Nephron progenitor cell (in vitro differentiated cells): ENCODE measurements around the gene TRIP6.

Source experiments
- DNase-seq: peaks from one replicate; pipeline ENCODE4 v3.0.0; 2021
- H3K27ac Mint-ChIP-seq: 2 replicates; pipeline ENCODE4 v1.8.0; 2021; ENCODE audit warnings: mild to moderate bottlenecking, moderate library complexity, mixed read lengths
- H3K27me3 Mint-ChIP-seq: 2 replicates; pipeline ENCODE4 v1.8.0; 2021; ENCODE audit warnings: mild to moderate bottlenecking, low read depth, mixed read lengths; ENCODE audit not compliant: poor library complexity
- H3K36me3 Mint-ChIP-seq: 2 replicates; pipeline ENCODE4 v1.8.0; 2021; ENCODE audit warnings: low read depth, mixed read lengths
- H3K4me1 Mint-ChIP-seq: 2 replicates; pipeline ENCODE4 v1.8.0; 2021; ENCODE audit warnings: mixed read lengths
- H3K4me3 Mint-ChIP-seq: 2 replicates; pipeline ENCODE4 v1.8.0; 2021; ENCODE audit warnings: mild to moderate bottlenecking, moderate library complexity, mixed read lengths
- H3K9me3 Mint-ChIP-seq: 2 replicates; pipeline ENCODE4 v1.8.0; 2021; ENCODE audit warnings: mild to moderate bottlenecking, moderate library complexity, mixed read lengths
- TF ChIP-seq, protein P1 (sequence below): fragments of 200-600 bp; sonication (generic); IDR thresholded peaks from 2 replicates; pipeline ENCODE4 v1.5.0; 2021; ENCODE audit warnings: antibody characterized with exemption

Gene TRIP6

DNA sequence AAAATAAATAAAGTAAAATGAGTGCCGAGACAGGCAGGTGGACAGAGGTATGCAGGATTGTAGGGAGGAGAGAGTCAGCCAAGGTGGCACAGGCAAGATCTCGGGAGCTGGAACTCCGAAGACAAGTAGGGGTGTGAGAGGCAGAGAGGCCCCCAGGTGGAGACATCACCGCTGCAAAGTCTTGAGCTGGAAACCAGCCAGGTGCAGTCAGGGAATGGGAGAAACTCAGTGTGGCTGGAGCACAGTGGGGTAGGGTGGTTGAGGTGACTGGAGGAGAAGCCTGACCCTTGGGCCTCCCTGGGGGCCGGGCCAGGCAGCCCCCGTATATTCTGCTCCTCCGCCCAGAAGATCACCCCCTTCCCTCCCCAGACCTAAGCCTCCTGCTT is 44.1 kb upstream of the TRIP6 start:
- H3K4me1 Mint-ChIP-seq: peaks cover 36% of the 10 kb centered on the region
- H3K27ac Mint-ChIP-seq: peak overlapping the region; percentile 30
- peaks cover 41% of the 10 kb centered on the region for H3K36me3 Mint-ChIP-seq
- TF ChIP-seq, protein P1, sequence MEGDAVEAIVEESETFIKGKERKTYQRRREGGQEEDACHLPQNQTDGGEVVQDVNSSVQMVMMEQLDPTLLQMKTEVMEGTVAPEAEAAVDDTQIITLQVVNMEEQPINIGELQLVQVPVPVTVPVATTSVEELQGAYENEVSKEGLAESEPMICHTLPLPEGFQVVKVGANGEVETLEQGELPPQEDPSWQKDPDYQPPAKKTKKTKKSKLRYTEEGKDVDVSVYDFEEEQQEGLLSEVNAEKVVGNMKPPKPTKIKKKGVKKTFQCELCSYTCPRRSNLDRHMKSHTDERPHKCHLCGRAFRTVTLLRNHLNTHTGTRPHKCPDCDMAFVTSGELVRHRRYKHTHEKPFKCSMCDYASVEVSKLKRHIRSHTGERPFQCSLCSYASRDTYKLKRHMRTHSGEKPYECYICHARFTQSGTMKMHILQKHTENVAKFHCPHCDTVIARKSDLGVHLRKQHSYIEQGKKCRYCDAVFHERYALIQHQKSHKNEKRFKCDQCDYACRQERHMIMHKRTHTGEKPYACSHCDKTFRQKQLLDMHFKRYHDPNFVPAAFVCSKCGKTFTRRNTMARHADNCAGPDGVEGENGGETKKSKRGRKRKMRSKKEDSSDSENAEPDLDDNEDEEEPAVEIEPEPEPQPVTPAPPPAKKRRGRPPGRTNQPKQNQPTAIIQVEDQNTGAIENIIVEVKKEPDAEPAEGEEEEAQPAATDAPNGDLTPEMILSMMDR: no peak
- H3K4me3 Mint-ChIP-seq: peak overlapping the region; percentile 6
- H3K27me3 Mint-ChIP-seq: no peaks in the 10 kb centered on the region
- H3K9me3 Mint-ChIP-seq: no peaks in the 10 kb centered on the region
- DNase-seq: no peak

DNA sequence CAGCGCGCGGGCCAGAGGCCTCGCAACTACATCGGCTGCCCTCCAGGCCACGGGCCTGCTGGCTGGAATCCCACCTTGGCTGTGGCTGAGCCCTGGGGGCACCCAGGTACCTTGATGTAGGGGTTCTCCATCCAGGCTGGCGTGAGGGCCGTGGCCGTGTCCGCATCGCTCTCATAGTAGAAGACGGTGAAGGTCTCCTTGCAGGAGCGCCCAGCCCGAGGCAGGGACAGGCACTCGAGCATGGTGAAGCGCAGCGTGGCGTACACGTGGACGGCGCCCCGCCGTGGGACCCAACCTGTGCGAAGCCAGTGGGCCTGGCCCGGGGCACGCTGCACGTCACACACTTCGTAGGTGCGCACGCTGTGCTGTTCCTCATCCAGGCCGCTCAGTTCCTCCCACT is 43.7 kb upstream of the TRIP6 start:
- peaks cover 38% of the 10 kb centered on the region for H3K36me3 Mint-ChIP-seq
- peaks cover under 1% of the 10 kb centered on the region for H3K27me3 Mint-ChIP-seq
- no peak overlapping the region for H3K27ac Mint-ChIP-seq
- no peak overlapping the region for H3K4me3 Mint-ChIP-seq
- no peak for DNase-seq
- TF ChIP-seq, protein P1: no peak
- H3K4me1 Mint-ChIP-seq: peaks cover 38% of the 10 kb centered on the region
- no peaks in the 10 kb centered on the region for H3K9me3 Mint-ChIP-seq

DNA sequence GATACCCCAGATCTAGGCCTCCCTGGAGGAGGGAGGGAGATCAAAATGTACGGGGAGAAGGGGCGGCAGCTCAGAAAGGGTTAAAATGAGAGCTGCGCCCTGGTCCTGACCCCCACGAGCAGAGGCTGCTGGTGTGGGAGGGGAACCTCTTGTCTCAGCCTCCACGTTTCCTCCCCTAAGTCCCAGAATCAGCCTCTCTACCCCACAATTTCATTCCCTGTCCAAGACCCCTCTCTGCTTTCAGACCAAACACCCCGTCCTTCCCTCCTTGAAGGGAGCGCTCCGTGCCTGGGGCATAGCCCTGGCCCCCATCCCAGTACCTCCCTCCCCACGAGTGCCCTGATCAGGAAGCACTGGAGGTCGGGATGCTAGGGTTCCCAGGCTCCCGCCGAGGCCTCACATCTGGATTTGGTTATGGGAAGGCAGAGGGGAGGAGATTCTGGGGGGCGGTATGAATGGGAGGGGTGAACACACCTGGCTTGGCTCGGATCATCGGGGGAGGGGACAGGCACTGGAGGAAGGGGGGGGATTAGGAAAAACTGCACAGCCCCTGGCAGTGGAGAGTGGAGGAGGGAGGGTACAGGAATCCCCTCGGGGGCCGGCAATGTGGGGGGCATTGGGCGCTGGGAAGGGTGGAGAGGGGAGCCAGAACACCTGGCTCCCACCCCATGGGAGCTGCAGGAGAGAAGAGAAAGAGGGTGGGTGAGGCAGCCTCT is 42.5 kb upstream of the TRIP6 start:
- peaks cover 46% of the 10 kb centered on the region for H3K4me1 Mint-ChIP-seq
- peak overlapping the region; percentile 100 for H3K4me3 Mint-ChIP-seq
- H3K27me3 Mint-ChIP-seq: peaks cover 3% of the 10 kb centered on the region
- no peaks in the 10 kb centered on the region for H3K9me3 Mint-ChIP-seq
- TF ChIP-seq, protein P1: no peak
- no peak for DNase-seq
- H3K36me3 Mint-ChIP-seq: peaks cover 27% of the 10 kb centered on the region
- H3K27ac Mint-ChIP-seq: peak overlapping the region; percentile 68

DNA sequence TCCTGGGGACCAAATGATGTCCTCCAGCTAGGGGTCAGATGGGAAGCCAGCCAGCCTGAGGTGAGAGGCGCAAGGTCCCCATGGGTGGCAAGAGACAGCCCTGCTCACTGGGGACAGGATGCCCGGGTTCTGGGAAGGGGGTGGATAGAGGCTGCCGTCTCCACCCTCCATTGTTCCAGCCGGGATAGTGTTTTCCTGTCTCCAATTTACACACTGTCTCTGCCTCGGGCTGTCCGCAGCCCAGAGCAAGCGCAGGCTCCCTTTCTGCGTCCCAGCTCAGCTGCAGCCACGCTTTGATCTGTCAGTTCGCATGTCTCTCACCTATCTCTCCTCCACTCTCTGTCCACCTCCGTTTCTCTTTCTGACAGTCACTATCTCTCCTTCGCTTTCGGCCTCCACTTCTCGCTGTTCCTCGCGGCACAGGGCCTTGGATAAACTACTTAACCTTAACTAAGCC is 41.9 kb upstream of the TRIP6 start:
- H3K27me3 Mint-ChIP-seq: peaks cover 3% of the 10 kb centered on the region
- H3K36me3 Mint-ChIP-seq: peaks cover 21% of the 10 kb centered on the region
- peaks cover 47% of the 10 kb centered on the region for H3K4me1 Mint-ChIP-seq
- H3K27ac Mint-ChIP-seq: peak overlapping the region; percentile 47
- H3K4me3 Mint-ChIP-seq: peak overlapping the region; percentile 100
- peak; percentile 29 for DNase-seq
- H3K9me3 Mint-ChIP-seq: no peaks in the 10 kb centered on the region
- TF ChIP-seq, protein P1: no peak

DNA sequence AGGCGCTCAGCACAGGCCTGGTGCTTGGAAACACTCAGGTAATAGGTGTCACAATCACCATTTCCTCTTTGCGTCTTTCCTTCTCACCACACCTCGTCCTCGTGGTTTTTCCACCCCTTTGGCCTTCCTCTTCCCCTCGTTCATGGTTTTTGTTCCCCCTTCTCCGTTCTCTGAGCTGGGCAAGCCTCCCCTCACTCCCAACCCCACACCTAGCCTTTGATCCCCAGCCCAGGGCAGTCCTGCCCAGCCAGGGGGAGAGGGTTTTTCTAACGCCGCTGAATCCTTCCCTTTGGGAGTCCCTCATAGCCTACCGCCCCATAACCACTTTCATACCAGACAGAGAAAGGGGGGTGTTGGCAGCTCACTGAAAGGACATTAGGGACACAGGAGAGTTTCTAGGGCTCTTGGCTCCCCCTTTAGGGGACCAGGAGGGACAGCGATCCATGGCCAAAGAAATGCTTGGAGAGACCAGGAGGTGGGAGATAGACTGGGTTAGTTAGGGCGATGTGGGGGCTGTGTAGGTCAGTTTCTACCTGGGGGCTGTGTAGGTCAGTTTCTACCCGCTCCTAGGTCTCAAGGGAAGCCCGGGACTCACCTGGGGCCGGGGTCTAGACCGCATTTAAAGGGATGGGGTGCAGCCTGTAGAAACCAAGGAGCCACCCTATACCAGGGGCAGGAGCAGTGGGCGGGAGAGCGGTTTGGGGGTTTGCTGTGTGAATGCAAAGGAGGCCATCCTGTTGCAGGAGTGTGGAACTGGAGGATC is 41.3 kb upstream of the TRIP6 start:
- H3K27ac Mint-ChIP-seq: peak overlapping the region; percentile 83
- H3K4me3 Mint-ChIP-seq: peak overlapping the region; percentile 100
- H3K36me3 Mint-ChIP-seq: peaks cover 15% of the 10 kb centered on the region
- H3K27me3 Mint-ChIP-seq: peaks cover 5% of the 10 kb centered on the region
- no peaks in the 10 kb centered on the region for H3K9me3 Mint-ChIP-seq
- TF ChIP-seq, protein P1: peak; percentile 9
- peaks cover 47% of the 10 kb centered on the region for H3K4me1 Mint-ChIP-seq
- no peak for DNase-seq
